GM19438 (cell line): ENCODE measurements around the gene FAM107B.

Source experiments
- ATAC-seq: cut with Tn5 transposase; IDR thresholded peaks from one replicate; pipeline ENCODE4 v1.9.1; 2021; ENCODE audit warnings: low read depth; ENCODE audit not compliant: unreplicated experiment

The FAM107B gene

DNA sequence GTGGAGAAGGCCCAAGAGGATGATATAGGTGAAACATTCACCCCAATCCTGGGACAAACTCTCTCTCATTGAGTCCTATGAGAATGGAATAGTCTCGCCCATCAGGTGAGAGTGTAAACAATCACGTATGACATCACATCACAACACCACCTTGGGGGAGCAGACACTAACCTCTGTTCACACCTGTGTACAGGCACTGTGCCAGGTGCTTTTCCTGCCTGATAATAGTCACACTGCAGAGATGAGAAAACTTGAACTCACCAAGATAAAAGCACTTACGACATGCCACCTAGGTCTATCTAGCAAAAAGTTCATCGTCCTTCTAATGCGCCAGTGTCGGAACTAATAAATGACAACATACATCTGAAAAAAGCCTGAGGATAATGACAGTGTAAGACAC is 187.8 kb downstream of the FAM107B start:
- no peak for ATAC-seq

DNA sequence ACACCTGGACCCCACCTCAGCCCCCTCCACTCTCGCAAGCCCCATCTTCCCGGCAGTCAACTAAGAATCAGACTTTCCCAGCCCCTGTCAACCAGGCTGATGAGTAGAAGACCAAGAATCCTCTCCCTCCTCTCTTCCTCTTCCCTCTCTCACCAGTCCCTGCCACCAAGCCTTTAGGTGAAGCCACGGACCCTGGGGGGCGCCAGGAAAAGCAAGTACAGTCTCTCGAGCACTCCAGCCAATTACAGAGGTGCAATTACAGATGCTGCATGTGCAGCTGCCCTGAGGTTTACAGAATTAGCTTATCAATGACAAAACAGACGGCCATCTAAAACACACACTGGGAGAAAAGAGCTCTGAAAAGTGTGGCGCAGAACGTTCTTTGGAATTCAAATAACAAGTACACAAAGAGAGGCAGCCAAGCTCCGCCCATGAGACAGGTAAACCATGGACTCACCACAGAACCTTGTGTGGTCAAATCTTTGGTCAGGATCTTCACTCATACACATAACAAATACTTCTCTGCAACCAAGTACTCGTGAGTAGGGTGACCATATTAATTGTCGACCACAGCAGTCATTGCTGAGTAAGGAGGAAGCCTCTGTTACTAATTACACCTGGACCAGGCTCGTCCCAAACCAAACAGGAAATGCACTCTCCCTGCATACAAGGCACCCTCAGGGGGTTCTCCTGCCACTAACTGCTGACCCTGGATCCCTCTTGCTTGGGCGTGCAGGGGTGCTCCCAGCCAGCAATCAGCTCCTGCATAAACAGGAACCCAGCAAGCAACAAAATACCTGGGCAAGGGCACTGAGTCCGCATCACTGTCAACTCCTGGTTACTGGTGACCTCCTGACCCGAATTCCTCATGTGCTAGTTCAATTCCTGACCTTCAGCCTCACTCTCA is 189.2 kb downstream of the FAM107B start:
- ATAC-seq: no peak

DNA sequence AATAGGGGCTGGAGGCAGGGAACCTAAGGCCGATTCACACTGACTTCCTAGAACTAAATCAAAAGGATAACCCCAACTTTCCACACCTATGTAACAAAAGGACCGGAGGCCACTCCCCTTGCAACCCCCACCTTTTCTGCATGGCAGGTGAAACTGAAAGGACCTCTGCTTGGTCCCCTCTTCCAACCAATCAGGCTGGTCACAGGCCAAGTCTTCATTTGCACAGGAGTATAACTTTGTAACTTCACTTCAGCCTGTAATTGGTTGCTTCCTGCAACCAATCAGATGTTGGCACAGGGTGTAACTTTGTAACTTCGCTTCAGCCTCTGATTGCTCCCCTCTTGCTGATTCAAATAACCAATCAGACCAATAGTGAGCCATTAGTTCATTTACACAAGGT is 190.0 kb downstream of the FAM107B start:
- no peak for ATAC-seq

DNA sequence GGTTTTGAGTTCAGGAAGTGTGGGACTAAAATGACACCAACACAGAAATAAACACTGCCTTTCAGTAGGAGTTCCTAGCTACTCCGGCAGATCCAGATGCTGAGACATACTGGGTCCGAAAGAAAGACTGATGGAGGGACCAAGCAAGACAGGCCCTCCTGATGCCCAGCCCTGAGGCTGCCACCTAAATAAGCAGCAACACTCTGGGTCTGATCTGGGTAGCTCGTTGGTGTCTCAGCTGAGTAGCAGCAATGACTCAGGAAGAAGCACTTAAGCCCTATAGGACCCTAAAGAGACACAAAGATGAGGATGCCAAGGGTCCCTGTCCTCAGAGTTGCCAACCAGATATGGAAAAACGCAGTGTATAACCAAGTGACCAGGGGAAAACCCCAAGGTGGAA is 190.7 kb downstream of the FAM107B start:
- no peak for ATAC-seq

DNA sequence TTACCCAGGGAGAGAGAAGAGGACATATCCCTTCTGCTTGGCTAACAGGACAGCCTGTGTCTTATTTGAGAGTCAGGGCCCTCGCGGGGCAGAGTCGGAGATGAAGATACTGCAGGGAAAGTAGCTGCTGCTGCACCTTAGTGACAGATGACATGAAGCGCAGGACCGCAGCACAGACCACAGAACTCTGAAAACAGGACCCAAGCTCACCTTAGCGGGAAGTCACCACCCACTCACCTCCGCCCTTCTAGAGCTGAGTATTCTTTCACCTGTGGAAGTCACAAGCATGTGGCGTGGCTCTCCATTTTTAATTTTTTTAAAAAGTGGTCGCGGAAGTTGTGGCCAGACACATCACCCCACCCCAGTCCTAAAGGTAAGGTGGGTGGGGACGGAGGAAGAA is 191.4 kb downstream of the FAM107B start:
- no peak for ATAC-seq

DNA sequence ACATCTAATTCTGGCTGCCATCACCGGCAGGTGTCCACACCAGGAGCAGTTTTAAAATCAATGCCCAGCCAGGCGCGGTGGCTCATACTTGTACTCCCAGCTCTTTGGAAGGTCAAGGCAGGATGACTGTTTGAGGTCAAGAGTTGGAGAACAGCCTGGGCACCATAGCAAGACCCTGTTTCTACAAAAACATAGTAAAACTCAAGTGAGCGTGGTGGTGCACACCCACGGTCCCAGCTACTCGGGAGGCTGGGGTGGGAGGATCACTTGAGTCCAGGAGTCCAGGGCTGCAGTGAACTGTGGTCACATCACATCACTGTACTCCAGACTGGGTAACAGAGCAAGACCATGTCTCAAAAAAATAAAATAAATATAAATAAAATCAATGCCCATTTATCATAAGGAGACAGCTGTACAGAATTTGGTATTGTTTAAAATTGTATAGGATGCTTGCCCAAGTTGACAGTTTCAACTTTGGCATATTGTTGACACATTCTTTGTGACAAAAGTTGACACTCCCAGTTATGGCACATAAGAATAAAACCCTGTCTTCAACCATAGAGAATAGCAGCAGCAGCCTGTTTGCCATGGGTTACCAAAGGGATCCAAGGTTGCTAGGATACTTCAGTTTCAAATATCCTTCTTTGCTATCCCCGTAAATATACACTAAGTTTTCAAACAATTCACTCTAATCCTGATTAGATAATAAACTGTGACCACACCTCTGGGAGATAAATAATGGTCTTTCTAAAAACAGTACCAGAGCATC is 193.0 kb downstream of the FAM107B start:
- no peak for ATAC-seq

DNA sequence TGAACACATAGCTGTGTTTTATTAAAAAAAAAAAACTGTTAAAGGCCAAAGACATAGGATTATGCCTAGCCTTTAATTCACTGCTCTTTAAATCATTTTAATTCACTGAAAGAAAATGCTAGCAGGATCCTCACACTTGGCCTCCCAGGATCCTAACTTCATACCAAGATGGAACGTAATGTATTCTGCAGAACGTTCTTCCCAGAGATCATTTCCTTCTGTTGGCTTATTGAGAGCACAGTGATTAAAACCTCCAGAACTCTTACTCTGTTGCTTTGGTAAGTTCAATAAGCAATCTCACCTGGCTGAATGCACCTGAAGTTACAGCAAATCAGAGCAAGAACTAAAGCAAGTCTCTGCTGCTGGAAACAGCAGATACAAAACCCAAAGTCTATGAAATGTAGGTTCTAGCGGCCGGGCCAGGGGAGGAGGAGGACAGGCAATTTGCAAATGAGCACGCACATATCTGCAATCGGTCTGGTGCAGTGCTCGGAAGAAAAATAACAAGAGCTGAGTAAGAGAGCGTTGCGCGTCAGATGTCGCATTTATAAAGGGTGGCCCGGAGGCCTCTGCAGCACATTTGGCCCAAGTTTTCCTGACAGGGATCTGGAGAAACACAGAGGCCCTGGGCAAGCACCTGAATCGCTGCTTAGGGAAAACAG is 193.9 kb downstream of the FAM107B start:
- ATAC-seq: no peak

DNA sequence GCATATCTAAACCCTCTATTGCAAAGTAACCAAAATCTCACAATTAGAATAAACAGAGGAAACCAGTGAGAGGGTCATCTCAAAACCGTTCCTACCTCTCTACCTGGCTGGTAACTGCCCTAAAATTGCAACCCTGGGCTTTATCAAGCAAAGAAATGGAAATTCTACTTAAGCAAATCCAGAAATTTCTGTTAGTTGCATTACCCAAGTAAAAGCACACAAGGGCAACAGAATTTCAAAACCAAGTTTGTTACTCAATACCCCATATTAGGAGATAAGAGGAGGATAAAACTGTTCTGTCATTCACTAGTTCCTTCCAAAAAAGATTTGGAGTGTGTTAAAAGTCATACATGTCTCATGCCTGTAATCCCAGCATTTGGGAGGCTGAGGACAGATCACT is 195.3 kb downstream of the FAM107B start:
- ATAC-seq: no peak

DNA sequence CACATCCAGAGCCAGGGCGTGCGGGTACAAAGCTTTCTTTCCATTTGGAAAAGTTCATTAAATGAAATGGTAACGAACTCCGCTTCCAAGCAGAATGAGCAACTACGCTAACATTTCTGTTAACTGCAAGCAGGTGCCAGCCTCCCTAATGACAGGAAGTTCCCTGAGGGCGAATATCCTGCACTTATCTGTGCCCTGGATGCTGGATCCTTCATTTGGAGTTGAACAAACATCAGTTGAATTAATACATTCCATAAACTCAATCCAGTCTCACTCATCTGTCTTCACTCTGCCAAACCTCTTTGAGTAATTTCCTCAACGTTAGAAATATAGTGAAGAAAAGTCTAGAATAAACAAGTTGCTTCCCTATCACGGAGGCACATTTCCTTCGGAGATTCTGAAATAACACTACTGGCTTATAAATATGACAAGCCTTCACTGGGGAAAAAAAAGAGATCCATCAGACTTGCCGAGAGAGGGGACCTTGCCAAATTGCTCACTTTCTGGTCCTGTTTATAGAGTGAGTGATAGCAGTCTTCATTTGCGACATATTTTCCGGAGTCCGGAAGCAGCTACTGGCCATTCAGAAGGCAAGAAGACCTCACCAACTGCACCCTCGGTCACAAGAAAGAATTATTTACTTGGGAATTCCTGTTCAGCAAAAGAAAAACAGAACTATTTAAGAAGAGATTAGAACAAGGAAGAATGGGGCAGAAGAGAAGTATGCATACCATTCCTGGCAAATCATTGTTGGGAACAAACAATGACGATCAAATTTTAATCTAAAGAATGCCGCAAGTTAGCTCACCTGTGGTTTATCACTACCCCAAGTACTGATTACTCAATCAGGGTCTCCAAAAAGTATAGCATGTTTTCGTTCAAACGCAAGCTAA is 196.4 kb downstream of the FAM107B start:
- no peak for ATAC-seq

DNA sequence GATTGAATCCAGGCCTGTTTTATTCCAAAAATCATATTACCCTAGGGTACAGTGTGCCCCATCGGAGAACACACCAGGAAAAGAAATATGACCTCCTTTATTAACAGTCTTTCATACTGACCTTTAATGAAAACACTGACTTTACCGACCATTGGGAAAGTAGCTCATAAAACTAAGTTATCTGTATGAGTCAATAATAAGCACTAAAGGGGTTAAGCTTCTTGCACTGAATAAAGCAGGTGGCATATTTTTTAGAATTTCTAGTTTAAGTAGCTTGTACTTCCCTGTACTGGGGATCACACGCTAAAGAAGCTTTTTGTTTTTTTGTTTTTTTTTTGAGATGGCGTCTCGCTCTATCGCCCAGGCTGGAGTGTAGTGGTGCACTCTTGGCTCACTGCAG is 199.8 kb downstream of the FAM107B start:
- no peak for ATAC-seq

DNA sequence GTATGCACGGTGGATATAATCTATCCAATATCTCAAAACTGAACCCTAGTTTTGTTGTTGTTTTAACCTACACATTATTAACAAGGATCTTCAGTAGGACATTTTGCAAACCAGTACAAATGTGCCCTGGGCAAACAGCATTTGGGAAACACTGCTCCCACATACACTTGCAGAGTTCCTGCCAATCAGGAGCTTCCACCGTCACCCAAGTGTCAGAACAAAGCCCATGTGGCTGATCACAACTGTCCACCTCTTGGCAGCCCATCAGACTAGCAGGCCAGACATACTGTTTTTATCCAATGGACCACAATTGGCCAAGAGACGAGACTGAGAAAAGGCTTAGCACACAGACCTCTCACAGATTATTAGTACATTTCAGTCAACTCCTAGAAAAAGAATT is 200.4 kb downstream of the FAM107B start:
- ATAC-seq: no peak

DNA sequence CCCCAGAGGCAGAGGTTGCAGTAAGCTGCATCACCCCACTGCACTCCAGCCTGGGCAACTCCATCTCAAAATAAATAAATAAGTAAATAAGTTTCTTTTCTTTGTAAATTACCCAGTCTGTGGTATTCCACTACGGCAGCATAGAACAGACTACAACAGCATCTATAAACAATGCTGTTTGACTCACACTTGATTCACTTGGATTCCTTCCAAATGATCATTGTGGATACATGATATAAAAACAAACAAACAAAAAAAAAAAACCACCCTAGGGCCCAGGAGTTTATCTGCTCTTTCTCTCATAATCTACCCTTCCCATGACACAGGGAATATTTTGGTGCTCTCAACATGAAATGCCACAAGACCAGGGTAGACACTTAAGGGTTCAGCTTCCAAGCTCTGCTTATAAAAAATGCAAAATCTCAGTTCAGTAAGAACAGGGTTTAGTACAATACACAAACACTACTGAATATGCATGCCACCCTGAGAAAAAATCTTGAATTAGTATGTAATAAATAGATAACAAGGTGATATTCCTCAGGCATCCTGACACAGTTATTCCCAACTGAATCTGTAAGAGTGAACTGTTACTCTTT is 200.9 kb downstream of the FAM107B start:
- ATAC-seq: no peak

DNA sequence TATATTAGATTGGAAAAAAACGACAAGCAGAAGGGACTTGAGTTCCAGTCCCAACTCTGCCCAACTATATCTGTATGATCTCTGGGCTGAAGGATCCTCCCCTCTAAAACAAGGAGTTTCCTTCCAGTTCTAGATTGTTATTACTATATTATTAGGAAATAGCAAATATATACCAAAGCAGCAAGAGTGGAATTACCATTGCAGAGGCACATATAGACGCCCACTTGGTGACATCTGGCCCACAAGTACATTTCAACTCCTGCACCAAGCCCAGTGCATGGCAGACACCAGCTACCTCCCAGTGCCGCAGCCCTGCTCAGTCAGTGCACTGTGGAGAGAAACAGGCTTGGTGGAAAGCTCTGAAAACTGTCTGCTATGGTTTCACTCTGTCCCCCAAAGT is 201.9 kb downstream of the FAM107B start:
- no peak for ATAC-seq

DNA sequence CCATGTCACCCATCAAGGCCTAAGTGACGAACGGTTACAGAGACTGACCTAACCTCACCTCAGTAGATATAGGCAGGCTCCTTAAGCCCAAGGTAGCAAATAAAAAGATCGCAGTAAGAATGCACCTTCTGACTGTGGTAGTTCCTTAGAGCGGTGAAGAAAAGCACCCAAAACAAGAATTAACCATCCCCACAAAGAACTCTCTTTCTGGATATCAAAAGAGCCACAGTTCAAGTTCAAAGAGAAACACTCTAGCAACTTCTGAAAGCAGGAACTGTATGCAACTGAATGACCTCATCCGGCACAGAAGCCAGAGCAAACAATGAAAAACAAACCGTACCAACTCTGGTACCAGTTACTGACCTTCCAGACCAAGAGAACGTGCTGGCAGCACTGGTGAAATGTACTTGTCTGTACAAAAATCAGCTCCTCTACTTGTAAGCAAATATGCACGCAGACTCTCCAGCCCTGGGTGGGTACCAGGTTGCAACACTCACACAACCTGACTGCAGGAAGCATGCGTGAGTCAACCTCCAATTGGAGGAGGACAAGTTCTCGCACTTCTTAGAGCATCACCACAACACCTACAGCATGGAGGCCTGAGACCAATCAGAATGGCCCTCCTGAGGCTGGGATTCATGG is 202.7 kb downstream of the FAM107B start:
- ATAC-seq: peak; percentile 74

DNA sequence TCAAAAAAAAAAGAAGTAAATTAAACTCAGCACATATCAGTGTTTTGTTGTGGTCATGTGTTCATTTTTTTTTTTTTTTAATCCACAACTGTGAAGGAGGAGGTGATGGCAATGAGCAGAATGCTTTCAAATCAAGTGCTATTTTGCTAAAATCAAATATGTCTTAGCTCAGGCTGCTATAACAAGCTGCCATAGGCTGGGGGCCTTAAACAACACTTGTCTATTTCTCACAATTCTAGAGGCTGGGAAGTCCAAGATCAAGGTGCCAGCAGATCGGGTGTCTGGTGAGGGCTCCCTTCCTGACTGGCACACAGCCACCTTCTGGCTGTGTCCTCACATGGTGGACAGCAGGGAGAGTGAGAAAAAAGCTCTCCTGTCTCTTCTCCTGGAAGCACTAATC is 203.9 kb downstream of the FAM107B start:
- ATAC-seq: no peak

DNA sequence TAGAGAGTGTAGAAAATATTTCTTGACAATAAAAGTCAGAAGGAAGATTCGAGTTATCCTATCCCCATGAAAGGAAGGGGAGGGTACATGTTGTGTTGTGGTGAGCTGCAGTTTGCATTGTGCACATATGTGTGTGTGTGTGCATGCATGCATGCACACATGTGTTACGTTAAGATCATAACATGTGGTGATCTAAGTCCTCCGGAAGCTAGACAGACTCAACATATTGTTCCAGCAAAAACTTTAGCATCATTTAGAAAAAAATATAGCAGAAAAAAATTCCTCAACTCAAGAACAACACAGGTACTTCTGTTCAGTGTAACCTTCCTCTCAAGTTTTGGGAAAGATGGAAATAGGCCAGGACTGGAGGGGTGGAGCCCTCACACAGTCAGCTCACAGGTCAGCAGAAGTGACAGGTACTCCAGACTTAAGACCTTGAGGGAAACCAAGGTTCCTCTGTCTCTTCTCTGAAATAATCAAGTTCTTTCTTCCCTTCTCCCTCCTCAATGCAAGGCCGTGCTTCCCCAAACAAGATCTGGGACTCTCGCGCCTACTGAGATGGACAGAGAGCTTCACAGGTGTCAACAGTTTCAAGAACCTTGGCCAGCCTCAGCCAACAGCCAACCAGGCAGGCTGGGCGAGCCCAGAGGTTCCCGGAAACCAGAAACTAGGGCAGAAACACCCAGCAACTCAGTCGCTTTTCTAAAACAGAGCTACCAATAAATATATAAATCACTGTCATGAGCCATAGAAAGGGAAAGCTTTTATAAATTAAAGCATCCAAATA is 205.2 kb downstream of the FAM107B start:
- ATAC-seq: no peak

DNA sequence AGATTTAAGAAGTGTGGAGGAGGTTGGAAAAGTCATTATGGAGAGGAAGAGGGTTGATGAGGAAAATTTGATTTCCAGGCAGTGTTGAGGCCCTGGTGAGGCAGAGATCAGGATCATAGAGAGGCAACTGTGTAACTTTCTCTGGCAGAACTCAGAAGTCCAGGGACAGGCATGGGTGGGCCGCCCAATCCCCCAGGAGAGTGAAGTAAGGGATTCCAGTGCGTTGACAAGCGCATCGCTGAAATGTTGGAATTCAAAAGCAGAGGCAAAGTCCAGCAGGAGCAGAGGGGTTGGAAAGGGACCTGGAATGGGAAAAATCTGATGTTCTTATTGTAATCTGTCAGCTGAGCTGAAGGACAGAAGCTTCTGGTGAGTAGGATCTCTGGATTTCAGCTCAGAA is 207.3 kb downstream of the FAM107B start:
- no peak for ATAC-seq

DNA sequence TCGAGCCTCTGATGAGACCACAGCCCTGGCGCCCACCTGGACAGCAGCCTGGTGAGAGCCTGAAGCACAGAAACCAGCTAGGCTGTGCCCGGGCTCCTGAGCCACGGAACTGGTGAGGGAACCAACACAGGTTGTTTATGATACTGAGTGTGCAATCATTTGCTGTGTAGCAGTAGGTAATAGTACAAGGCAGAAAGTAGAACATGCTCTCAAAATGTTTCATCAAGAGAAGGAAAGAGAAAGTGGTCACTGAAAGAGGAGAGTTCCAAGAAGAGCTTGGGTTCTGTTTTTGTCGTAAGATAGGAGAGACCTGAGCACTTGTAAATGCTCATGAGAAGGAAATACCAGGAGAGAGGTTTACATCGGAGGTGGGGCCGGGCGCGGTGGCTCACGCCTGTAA is 208.2 kb downstream of the FAM107B start:
- ATAC-seq: no peak

DNA sequence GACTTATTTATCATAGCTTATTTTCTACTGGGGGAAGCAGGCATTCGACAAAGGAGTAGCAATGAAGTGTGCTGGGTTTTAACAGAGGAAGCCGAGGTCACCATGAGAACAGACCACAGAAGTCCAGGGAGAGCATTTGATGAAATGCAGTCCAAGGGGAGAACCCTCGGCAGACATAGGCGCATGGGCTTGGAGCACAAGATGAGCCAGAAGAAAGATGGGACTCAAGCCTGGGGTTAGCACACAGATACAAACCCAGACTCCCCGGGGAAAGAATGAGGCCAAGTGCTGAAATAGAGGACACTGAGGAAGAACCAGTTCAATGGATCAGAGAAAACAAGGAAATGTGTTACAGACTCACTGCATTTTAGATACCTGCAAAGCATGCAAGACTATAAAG is 209.5 kb downstream of the FAM107B start:
- ATAC-seq: no peak
